Immature natural killer cell (primary cell): ENCODE measurements around the gene CAPN2. TPM values are rescaled to one million over a fixed set of nuclear protein-coding genes. Genes with fewer than 3 reads are reported as not detected.
"Not testable (repeated sequence)": the region's sequence is repeated elsewhere in the genome, so short reads cannot be mapped to it uniquely, and the experiment has no call there.

Experiments used
- DNase-seq, 3 donors: peaks; one replicate each; pipeline ENCODE4 v3.0.0; 2022; ENCODE audit warnings: mixed read lengths in 1 of 3
- H3K27ac Mint-ChIP-seq, 6 donors: one replicate each; pipeline ENCODE4 v1.8.0; 2020; ENCODE audit warnings: mixed read lengths in 6 of 6, mild to moderate bottlenecking in 5 of 6, inconsistent platforms in 4 of 6, moderate library complexity in 3 of 6
- H3K27me3 Mint-ChIP-seq, 3 donors: one replicate each; pipeline ENCODE4 v1.8.0; 2020 to 2021; ENCODE audit warnings: low read depth in 3 of 3, mild to moderate bottlenecking in 3 of 3, mixed read lengths in 3 of 3, moderate library complexity in 3 of 3, inconsistent platforms in 1 of 3
- H3K36me3 Mint-ChIP-seq, 3 donors: one replicate each; pipeline ENCODE4 v1.8.0; 2020; ENCODE audit warnings: mixed read lengths in 3 of 3, inconsistent platforms in 2 of 3, mild to moderate bottlenecking in 2 of 3
- H3K4me1 Mint-ChIP-seq, 2 donors: one replicate each; pipeline ENCODE4 v1.8.0; 2020; ENCODE audit warnings: inconsistent platforms in 2 of 2, mild to moderate bottlenecking in 2 of 2, mixed read lengths in 2 of 2, moderate library complexity in 1 of 2
- H3K4me3 Mint-ChIP-seq, 5 donors: one replicate each; pipeline ENCODE4 v1.8.0; 2020; ENCODE audit warnings: mild to moderate bottlenecking in 5 of 5, mixed read lengths in 5 of 5, inconsistent platforms in 3 of 5, moderate library complexity in 3 of 5
- H3K9me3 Mint-ChIP-seq, 6 donors: one replicate each; pipeline ENCODE4 v1.8.0; 2020; ENCODE audit warnings: mild to moderate bottlenecking in 6 of 6, mixed read lengths in 6 of 6, inconsistent platforms in 4 of 6, moderate library complexity in 3 of 6
- polyA plus RNA-seq, 3 donors: library from polyadenylated mRNA; unstranded; fragments of 300-500 nt; fragmentation: Illumina TruSeq; gene quantifications; one replicate each; pipeline ENCODE4 v1.2.3, GENCODE V29; 2021

The CAPN2 gene
- polyA plus RNA-seq, 3 donors from 2014 or later = 126 to 232 (median 141) TPM

DNA sequence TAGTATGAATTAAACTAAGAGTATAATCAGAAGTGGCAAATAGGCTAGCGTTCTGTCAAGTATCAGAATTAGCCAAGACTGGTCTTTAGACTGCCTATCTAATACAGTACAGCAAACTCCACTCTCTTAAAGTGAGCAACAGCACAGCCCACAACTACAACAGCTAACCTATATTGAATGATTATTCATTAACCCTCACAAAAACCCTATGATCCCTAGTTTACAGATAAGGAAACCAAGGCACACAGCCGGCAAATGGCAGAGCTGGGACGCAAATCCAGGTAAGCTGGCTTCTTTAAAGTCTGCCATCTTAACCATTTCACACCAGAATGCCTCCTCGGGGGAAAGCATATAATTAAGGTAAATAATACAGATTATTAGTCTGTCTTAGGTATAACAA lies 81.4 kb downstream of the CAPN2 start:
- no peaks in the 10 kb centered on the region for H3K4me1 Mint-ChIP-seq
- peaks cover 16 to 39% (median 21%) of the 10 kb centered on the region in 3 donors for H3K36me3 Mint-ChIP-seq
- H3K27me3 Mint-ChIP-seq = peaks cover 0 to 3% (median 0%) of the 10 kb centered on the region in 3 donors
- no peak overlapping the region for H3K27ac Mint-ChIP-seq
- DNase-seq = no peak
- no peak overlapping the region for H3K4me3 Mint-ChIP-seq
- H3K9me3 Mint-ChIP-seq = no peaks in the 10 kb centered on the region

DNA sequence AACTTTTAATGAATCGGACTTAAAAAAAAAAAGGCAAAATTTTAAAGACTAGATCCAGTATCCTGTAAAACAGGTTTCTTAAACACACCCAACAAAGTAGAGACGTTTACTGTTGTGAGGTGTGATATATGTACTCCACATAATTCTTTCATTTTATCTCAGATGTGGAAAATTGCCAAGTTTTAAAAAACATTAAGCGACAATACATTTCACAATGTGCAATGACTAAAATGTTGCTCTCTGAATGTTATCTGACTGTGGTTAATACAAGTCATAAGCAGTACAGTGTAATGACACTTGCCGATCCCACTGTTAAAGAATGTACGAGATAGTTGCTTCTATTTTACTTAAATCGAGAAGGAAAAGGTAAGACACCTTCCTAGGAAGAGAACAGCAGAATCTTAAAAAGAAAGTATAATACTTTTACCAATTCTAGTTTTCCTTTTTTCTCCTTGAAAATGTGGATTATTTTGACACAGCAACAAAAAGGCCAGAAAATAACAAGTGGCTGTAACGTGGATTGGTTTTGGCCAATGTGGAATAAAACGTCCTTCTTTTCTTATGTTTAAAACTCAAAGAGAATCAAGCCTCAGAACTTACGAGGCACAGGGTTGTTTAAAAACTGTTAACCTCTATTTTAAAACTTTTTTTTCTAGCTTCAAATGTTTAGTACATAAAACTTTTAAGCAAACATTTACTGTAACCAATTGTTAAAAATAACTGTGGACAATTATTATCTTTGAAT lies 82.0 kb downstream of the CAPN2 start:
- Mint-ChIP-seq H3K27ac (no peak overlapping the region), H3K4me1 (no peaks in the 10 kb centered on the region), H3K27me3 (peaks cover 0 to 3% (median 0%) of the 10 kb centered on the region in 3 donors), H3K36me3 (peaks cover 18 to 37% (median 21%) of the 10 kb centered on the region in 3 donors), H3K4me3 (no peak overlapping the region), H3K9me3 (no peaks in the 10 kb centered on the region)
- no peak for DNase-seq

DNA sequence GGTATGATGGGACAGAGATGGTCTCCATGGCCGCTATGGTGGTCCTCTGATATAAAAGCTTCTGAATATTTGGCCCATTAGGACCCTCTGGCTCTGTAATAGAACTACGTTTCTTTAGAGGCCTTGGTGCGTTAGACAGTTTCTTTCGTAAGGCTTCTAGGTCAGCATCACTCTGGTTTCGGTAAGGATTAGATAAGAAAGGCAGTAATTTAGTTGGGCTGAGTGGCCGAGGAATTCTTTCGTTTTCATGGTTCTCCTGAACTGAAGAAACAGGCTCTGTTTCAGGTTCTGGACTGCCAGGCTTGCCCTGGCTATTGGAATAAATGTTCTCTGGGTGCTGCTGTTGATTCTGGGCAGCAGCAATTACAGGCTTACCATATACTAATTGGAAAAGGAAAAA lies 83.9 kb downstream of the CAPN2 start:
- Mint-ChIP-seq H3K36me3 (peaks cover 20 to 48% (median 27%) of the 10 kb centered on the region in 3 donors), H3K27ac (peak overlapping the region in 1 of 6 donors; percentile 30), H3K9me3 (no peaks in the 10 kb centered on the region), H3K4me1 (no peaks in the 10 kb centered on the region), H3K27me3 (peaks cover 0 to 4% (median 0%) of the 10 kb centered on the region in 3 donors), H3K4me3 (no peak overlapping the region)
- no peak for DNase-seq

DNA sequence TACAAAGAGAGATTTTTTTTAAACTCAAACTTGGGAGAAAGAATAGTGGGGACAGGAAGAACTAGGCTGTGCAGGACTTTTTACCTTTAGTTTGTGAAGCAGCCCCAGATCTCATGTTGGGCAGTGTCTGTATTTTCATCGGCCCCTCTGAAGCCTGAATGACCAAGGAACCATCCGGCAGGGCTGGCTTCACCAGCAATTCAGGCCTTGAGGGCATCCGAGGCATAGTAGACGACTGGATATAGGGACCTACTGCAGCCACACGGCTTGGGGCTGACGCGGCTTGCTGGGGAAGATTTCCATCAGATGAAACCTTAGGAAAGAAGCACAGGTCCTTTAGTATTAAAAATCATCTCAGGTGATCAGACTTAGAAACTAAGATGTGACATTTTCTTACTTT lies 89.7 kb downstream of the CAPN2 start:
- Mint-ChIP-seq H3K9me3 (no peaks in the 10 kb centered on the region), H3K27me3 (peaks cover 0 to 3% (median 0%) of the 10 kb centered on the region in 3 donors), H3K4me3 (no peak overlapping the region), H3K36me3 (peaks cover 20 to 67% (median 35%) of the 10 kb centered on the region in 3 donors), H3K4me1 (no peaks in the 10 kb centered on the region), H3K27ac (no peak overlapping the region)
- no peak for DNase-seq

DNA sequence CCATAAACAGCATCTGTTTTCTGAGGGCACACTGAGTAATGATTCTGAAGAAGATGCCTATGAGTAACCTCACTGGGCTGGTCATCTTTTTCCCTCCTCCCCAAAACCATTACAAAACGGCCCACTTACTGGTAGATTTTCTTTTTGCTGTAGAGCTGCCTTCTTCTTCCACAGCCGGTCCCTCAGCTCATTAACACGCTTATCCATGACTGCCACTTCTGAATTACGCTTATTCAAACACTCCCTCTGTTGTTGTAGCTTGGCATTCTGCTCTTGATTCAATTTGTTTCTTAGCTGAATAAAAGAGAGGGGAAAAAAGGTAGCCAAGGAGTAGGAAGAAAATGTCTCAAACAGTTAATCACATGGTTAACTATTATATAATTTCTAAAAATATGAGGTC lies 90.3 kb downstream of the CAPN2 start:
- peaks cover 0 to 3% (median 0%) of the 10 kb centered on the region in 3 donors for H3K27me3 Mint-ChIP-seq
- H3K4me3 Mint-ChIP-seq = no peak overlapping the region
- H3K36me3 Mint-ChIP-seq = peaks cover 23 to 70% (median 35%) of the 10 kb centered on the region in 3 donors
- DNase-seq = no peak
- H3K9me3 Mint-ChIP-seq = no peaks in the 10 kb centered on the region
- no peak overlapping the region for H3K27ac Mint-ChIP-seq
- no peaks in the 10 kb centered on the region for H3K4me1 Mint-ChIP-seq

DNA sequence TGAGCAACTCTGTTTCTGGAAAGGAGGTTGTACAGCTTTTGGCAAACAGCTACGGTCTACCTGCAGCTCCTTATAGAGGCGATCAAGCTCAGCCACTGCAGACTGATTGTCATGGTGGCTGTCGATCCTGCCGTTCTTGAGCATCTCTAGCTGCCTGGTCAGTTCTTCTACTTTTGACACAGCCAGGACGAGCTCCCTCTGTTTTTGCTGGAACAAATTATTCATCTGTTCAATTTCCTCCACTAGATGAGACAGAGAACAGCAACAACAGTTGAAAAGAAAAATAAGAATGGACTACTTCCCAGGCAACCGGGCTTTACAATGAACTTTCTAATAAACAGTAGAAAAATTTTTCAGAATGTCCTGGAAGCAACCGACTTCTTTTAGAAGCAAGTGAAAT lies 90.9 kb downstream of the CAPN2 start:
- no peak for DNase-seq
- Mint-ChIP-seq H3K4me3 (no peak overlapping the region), H3K27ac (no peak overlapping the region), H3K27me3 (peaks cover 0 to 1% (median 0%) of the 10 kb centered on the region in 3 donors), H3K9me3 (no peaks in the 10 kb centered on the region), H3K4me1 (no peaks in the 10 kb centered on the region), H3K36me3 (peaks cover 21 to 65% (median 30%) of the 10 kb centered on the region in 3 donors)

DNA sequence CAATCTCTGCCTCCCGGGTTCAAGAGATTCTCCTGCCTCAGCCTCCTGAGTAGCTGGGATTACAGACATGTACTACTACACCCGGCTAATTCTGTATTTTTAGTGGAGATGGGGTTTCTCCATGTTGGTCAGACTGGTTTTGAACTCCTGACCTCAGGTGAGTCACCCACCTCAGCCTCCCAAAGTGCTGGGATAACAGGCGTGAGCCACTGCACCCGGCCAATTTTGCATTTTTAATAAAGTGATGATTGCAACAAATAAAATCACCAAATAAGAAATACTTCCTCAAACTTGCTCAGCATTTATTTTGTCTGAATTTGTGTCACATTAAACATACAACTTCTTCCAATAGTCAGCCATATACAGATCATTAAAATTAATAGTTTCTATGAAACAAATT lies 97.6 kb downstream of the CAPN2 start:
- H3K4me3 Mint-ChIP-seq, H3K9me3 Mint-ChIP-seq, H3K27me3 Mint-ChIP-seq, H3K27ac Mint-ChIP-seq, DNase-seq: not testable (repeated sequence)
- Mint-ChIP-seq H3K4me1 (peaks cover 6 to 15% of the 10 kb centered on the region in 2 donors), H3K36me3 (peaks cover 29 to 39% (median 30%) of the 10 kb centered on the region in 3 donors)

DNA sequence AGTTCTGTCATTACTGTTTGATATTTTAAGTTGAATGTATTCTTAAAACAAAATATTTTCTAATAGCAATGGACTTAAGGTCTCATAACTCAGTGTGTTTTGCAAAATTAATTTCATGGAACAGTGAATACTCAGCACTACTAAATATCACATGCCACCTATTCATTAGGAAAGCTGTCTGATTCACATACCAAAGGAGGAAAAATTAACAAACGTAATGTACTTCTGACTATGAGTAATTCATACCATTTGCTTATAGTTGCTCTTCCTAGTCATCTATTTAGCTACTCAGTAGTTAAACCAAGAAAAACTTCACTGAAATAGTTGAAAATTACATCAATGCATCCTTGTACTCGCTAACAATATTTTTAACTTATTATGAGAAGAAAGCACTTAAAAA lies 98.2 kb downstream of the CAPN2 start:
- H3K27ac Mint-ChIP-seq = no peak overlapping the region
- H3K9me3 Mint-ChIP-seq = peaks cover 0 to 1% (median 0%) of the 10 kb centered on the region in 6 donors
- H3K4me1 Mint-ChIP-seq = peaks cover 6 to 15% of the 10 kb centered on the region in 2 donors
- no peak for DNase-seq
- peaks cover 29 to 37% (median 30%) of the 10 kb centered on the region in 3 donors for H3K36me3 Mint-ChIP-seq
- peaks cover 0 to 2% (median 2%) of the 10 kb centered on the region in 3 donors for H3K27me3 Mint-ChIP-seq
- no peak overlapping the region for H3K4me3 Mint-ChIP-seq

DNA sequence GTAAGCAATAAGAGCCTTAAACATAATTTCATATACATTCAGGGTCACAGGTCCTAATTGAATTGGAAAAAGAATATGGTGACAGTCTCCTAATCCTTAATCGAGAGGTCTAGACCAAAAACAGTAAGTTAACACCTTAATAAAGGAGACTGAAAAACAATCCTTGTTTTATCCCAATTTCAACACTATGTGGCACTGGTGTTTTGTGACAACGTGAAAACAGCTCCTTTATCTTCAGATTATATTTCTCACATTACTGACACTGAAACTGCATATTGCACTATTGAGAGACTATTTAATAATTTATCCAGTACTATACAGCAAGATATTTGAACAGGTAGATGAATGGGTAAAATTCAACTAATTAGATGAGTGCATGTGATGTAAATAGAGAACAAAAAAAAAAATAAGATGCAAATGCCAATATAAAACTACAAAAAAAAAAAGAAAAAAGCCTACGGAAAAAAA lies 99.3 kb downstream of the CAPN2 start:
- H3K4me3 Mint-ChIP-seq = no peak overlapping the region
- H3K36me3 Mint-ChIP-seq = peaks cover 25 to 29% (median 26%) of the 10 kb centered on the region in 3 donors
- H3K27ac Mint-ChIP-seq = no peak overlapping the region
- peak in 2 of 3 donors; percentile 14 to 36 for DNase-seq
- H3K27me3 Mint-ChIP-seq = peaks cover 0 to 2% (median 2%) of the 10 kb centered on the region in 3 donors
- peaks cover 0 to 1% (median 0%) of the 10 kb centered on the region in 6 donors for H3K9me3 Mint-ChIP-seq
- peaks cover 6 to 15% of the 10 kb centered on the region in 2 donors for H3K4me1 Mint-ChIP-seq

DNA sequence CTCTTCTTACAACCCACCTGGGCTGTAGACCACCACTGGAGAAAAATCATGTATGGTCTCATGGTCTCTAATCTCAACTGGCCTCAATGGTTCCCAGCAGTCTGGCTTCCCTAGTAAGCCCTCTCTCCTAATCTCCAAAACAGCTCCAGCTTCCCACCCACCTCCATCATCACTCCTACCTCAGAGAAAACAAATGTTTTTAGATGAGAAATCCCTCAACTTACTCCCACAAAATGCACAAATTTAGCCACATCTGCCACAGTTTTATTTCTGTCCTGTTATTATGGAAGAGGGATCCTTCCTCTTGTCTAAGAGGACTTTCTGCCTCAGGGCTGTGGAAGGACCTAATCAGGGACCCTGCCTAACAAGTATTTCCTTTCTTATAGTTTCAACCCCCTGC lies 101.3 kb downstream of the CAPN2 start:
- H3K27me3 Mint-ChIP-seq = peaks cover 0 to 2% (median 2%) of the 10 kb centered on the region in 3 donors
- DNase-seq = no peak
- H3K36me3 Mint-ChIP-seq = peaks cover 16 to 27% (median 27%) of the 10 kb centered on the region in 3 donors
- H3K9me3 Mint-ChIP-seq = peaks cover 0 to 1% (median 0%) of the 10 kb centered on the region in 6 donors
- peak overlapping the region in 3 of 6 donors; percentile 22 to 76 (median 65) for H3K27ac Mint-ChIP-seq
- H3K4me1 Mint-ChIP-seq = peaks cover 6 to 15% of the 10 kb centered on the region in 2 donors
- H3K4me3 Mint-ChIP-seq = no peak overlapping the region

DNA sequence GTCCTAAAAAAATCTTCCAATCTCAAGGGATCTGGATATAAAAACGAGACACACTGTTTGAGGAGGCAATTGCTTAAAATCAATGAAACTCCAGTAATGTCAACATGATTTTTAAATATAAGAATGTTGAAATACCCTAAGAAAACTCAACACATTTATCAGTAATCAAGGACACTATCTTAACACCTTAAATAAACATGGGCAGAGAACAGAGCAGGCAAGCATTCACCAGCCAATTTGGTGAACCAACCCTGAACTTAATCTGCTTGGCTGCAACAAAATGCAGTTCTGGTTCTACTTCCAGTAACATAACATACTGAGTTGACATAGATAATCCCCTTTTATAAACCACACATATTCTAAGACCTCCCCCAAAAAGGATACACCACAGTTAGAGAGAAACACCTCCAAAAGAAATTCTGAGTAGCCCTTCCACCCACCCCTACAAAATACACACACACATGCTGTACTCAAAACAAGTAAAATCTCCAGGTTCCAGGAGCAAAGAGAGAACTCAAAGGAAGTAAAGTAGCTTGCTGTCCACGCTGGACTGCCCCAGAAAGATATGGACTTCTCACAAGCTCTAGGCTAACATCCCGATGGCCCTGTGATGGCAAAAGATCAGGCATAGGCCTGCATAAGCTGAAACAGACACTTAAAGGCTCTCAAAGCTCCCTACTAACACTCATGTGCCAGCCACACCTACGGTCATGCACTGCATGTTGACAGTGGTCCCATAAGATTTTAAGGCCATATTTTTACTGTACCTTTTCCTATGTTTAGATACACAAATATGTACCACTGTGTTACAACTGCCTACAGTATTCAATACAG lies 102.9 kb downstream of the CAPN2 start:
- H3K36me3 Mint-ChIP-seq = peaks cover 13 to 33% (median 27%) of the 10 kb centered on the region in 3 donors
- no peak overlapping the region for H3K4me3 Mint-ChIP-seq
- no peak for DNase-seq
- H3K27ac Mint-ChIP-seq = peak overlapping the region in 2 of 6 donors; percentile 2 to 36
- H3K4me1 Mint-ChIP-seq = peaks cover 7 to 19% of the 10 kb centered on the region in 2 donors
- H3K27me3 Mint-ChIP-seq = peaks cover 0 to 2% (median 2%) of the 10 kb centered on the region in 3 donors
- H3K9me3 Mint-ChIP-seq = peaks cover 0 to 1% (median 0%) of the 10 kb centered on the region in 6 donors

DNA sequence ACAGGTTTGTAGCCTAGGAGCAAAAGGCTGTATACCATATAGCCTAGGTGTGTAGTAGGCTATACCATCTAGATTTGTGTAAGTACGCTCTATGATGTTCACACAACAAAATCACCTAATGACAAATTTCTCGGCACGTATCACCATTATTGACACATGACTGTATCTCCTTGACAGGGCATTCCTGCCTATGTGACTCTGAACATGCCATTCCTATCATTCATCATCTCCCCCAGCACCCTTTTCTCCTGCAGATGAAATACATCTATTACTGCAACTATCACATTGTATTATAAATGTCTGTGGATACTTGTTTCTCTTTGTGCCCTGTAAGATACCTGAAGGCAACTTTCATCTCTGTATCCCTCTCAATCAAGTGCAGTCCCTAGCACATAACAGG lies 103.5 kb downstream of the CAPN2 start:
- Mint-ChIP-seq H3K27ac (no peak overlapping the region), H3K27me3 (peaks cover 0 to 2% (median 2%) of the 10 kb centered on the region in 3 donors), H3K36me3 (peaks cover 13 to 32% (median 31%) of the 10 kb centered on the region in 3 donors), H3K4me3 (no peak overlapping the region), H3K4me1 (peaks cover 9 to 21% of the 10 kb centered on the region in 2 donors), H3K9me3 (peaks cover 0 to 1% (median 0%) of the 10 kb centered on the region in 6 donors)
- no peak for DNase-seq

DNA sequence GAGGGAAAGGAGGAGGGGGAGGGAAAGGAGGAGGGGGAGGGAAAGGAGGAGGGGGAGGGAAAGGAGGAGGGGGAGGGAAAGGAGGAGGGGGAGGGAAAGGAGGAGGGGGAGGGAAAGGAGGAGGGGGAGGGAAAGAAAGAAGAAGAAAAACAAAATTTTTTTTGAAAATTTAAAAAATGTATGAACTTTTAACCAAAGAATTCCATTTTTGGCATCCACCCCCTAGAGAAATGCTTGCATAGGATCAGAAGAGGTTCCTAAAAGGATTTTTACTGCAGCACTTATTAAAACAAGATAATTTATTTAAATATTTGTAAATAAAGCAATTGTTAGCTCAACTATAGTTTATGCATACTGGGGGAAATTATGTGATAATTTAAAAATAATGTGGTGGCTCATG lies 104.9 kb downstream of the CAPN2 start:
- not testable (repeated sequence) for H3K27ac Mint-ChIP-seq, H3K4me3 Mint-ChIP-seq, H3K9me3 Mint-ChIP-seq, H3K27me3 Mint-ChIP-seq, DNase-seq
- peaks cover 13 to 32% of the 10 kb centered on the region in 2 donors for H3K4me1 Mint-ChIP-seq
- H3K36me3 Mint-ChIP-seq = peaks cover 10 to 31% (median 29%) of the 10 kb centered on the region in 3 donors
